Measurements from ENCODE around the gene ALKBH6.
A peak's percentile ranks its signal among the peaks of the same experiment; 100 is the strongest.

ALKBH6 gene

DNA sequence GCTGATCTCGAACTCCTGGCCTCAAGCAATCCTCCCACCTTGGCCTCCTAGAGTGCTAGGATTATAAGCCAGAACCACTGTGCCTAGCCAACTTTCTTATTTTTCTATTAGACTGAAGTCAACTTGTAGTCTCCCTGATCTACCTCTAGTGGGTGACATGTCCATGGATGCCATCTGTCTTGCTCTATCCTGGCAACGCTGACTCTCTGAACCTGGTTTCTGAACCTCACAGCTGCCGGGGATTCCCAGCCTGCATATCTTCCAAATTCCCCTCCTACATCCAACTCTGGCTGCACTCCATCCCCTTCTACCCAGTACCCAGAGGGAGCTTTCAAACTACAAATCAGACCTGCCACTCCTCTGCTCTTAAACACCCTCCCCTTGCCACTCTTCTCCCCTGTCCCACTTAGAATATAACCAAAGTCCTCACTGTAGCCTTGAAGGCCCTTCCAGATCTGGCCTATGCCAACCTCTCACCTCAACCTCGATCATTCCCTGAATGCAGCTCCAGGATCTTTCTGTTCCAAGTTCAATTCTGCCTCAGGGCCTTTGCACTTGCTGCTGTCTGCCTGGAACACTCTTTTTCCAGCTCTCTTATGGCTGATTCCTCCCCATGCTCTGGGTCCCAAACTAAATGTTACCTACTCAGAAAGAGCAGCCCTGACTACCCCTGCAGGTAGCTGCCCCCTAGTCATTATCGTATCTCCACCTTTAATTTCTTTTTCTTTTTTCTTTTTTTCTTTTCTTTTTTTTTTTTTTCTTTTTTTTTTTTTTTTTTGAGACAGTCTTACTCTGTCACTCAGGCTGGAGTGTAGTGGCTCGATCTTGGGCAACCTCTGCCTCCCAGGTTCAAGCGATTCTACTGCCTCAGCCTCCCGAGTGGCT is 16.5 kb upstream of the ALKBH6 start:
- DNase-seq, result no peak

- no peak for DNase-seq
These were observed 14.5 kb upstream of the ALKBH6 start for GRCh38 chr19:36028313-36029041.

DNA sequence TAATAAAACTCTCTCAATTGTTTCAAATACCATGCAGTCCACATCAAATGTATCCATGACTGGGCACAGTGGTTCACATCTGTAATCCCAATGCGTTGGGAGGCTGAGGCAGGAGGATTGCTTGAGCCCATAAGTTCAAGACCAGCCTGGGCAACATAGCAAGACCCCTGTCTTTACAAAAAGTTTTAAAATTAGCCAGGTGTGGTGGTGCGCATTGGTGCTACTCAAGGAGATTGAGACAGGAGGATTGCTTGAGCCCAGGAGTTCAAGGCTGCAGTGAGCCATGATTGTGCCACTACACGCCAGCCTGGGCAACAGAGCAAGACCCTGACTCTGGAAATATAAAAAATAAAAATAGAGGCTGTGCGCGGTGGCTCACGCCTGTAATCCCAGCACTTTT is 13.7 kb upstream of the ALKBH6 start:
- DNase-seq, result no peak

DNA sequence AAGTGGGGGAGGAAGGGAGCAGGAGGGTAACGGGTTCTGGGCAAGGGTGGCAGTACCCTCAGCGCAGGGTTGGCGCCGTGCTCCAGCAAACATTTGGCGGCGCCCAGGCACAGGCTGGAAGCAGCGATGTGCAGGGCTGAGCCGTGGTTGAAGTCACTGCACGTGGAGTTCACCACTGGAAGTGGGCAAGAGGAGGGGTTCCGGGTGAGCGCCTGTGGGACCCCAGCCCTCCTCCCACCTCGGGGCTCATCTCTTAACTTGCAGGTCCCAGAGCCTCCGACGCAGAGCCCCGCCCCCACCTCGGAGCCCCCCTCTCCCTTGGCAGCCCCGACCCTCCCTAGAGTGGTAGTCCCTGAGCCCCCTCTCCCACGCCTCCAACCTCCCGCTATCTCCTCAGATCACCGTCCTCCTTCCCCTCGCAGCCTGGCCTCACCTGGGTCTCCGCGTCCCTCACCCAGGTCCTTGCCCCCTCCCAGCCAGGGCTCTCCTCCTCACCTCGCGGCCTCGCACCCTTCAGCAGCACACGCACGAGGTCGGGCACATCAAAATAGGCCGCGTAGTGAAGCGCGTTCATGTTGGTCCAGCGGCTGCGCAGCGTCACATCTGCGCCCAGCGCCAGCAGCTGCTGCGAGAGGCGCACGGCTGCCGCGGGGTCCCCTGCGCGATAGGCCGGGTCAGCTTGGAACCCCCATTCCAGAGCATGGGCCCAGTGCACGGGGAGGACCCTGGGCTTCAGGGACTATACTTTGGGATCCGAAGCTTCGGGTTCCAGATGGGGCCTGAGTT is 12.3 kb upstream of the ALKBH6 start:
- DNase-seq, result no peak

DNA sequence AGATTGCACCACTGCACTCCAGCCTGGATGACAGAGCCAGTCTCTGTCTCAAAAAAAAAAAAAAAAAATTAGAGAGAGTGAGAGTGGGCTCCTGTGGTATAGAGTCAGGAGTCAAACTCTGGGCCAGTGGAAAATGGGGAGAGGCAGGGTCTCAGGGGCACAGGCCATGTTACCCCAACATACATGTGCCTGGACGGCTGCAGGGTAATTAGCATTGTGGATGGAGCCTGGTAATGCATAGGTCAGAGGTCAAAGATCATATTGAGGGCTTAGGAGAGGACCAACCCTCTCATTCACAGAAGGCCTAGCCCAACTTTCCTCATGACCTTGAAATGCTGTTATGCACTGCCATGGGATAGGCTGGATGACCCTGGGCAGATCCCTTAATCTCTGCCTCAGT is 11.5 kb upstream of the ALKBH6 start:
- no peak for DNase-seq

DNA sequence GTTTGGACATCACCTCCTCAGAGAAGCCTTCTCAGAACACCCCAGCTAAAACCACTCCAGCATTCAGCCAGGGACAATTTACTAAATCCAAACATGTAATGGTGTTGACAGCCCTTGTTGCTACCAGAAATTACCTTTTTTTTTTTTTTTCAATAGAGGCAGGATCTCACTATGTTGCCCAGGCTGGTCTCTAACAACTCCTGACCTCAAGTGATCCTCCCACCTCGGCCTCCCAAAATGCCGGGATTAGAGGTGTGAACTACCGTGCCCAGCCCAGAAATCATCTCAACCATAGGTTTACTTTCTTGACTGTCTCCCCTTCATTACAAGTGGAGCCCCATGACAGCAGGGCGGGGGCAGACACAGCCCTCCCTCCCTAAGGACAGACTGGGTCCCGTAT is 9.4 kb upstream of the ALKBH6 start:
- no peak for DNase-seq

GRCh38 chr19:36019061-36019670 is 5.2 kb upstream of the ALKBH6 start:
- DNase-seq, result no peak

DNA sequence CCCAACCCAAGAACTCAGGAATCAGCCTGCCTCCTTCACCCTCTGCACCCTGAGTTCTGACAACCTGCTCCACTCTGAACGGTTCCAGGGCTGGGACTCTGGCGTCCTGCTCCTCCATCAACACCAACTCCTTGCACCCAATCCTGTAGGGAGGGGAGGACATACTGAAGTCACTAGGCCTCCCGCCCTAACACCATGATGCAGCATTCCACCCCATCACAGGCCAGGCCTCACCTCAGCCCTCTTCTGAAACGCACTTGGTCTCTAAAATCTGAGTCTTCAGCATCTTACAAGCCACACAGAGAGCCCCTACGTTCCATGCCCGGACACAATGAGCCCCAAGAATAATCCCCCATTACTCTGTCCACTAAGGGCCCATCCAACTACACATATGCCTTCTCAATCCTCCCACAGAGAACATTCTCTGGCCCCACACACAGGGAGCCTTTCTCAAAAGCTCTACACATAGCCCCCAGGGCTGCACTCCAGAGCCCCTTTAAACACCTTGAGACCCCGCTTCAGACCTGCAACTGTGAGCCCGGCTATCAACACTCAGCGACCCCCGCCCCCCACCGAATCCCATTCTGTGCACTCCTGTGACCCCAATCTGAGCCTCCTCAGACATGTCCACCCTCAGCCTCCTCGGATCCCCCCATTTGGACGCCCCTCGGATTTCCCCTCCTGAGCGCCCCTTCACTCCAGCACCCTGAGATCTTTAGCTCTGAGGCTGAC is 567 bp downstream of the ALKBH6 start:
- no peak for DNase-seq

DNA sequence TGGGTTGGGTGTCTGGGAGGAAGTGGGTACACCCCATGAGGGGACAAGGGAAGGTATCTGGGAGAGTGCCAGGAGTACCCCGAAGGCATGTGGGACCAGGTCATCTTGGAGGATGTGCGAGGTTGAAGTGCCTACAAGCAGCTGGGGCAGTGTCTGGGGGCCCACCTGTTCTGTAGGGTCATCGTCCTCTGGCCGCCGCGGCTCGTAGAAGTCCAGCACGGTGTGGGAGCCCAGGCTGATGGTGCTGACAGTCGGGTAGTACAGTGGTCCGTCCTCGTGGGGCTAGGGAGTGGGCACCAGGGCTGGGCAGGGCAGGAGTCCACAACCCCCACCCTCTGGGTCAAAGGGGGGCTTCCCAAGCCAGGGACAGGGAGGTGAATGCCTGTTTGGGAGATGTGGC is 3.6 kb downstream of the ALKBH6 start:
- DNase-seq, result no peak

- no peak for DNase-seq
These were observed 4.2 kb downstream of the ALKBH6 start for GRCh38 chr19:36009633-36010379.

- peak; percentile 29 to 40 for DNase-seq
These were observed 4.8 kb downstream of the ALKBH6 start for GRCh38 chr19:36009220-36009619.

DNA sequence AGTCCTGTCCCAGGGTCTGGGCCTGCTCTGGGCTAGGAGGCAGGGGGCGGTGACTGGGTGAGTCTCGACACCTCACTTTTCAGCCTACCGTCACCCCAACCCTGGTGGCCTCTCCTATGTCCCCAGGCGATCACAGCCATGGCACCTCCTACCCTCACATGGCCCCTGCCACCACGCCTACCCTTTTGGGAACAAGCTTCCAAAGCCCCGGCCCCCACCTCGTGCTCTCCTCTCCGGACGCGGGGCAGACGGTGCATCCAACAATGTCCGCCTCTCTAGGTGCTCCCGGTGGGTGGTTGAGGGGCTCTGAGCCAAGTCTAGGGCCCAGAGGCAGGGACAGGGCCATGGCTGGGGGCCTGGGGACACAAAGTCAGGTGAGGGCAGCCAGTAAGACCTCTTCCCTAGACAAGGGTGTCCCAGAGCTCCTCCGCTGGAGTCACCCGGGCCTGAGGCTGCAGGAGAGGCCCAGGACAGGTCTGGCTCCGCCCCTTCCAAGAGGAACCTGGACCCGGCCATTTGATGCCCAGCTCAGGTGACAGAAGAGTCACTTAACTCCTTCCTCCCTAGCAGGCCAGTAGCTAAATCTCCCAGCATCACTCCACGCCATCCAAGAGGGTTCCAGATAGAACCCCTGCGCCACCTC is 5.6 kb downstream of the ALKBH6 start, which contains the start of gene SYNE4:
TSS of gene SYNE4 (minus strand) at position 478 of the 643 bp plus-strand sequence. CDS start at position 346, 132 bp downstream.
- no peak for DNase-seq

DNA sequence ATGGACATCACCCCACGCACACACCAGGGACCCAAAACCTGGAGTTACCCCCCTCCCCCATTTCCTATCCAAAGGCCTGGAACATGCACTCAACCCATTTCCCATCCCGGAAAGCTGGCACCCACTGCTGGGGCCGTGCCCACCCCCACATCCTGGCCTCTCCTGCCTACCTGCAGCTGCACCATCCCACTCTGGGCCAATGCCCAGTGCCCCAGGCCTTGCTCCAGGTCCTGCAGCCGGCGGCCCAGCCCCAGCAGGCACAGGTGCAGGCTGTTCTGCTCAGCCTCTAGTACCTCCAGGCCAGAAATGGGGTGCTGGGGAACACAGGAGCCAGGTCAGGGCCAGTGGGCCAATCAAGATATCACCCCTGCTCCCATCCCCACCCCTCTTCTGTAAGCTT is 7.1 kb downstream of the ALKBH6 start:
- no peak for DNase-seq

- no peak for DNase-seq
These were observed 10.7 kb downstream of the ALKBH6 start for GRCh38 chr19:36003284-36003683.

DNA sequence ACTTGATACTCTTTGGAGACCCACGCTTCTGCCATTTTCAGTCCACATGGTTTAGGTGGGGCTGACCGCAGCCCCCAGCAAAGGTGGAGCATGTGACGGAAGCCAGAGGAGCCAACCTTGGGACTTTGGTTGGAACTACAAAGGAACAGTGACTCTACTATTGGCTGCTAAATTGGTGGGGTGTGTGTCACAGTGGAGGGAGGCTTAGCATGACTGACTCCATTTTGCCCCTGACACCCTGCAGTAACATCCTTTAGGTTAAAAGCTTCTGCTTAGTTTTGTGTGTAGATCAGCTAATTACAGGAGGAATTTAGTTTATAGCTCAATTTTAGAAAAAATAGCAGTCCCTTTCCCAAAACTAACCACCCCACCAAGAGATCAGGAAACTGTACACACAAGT is 12.4 kb downstream of the ALKBH6 start:
- no peak for DNase-seq

GRCh38 chr19:35996777-35997176 is 17.2 kb downstream of the ALKBH6 start:
- no peak for DNase-seq

DNA sequence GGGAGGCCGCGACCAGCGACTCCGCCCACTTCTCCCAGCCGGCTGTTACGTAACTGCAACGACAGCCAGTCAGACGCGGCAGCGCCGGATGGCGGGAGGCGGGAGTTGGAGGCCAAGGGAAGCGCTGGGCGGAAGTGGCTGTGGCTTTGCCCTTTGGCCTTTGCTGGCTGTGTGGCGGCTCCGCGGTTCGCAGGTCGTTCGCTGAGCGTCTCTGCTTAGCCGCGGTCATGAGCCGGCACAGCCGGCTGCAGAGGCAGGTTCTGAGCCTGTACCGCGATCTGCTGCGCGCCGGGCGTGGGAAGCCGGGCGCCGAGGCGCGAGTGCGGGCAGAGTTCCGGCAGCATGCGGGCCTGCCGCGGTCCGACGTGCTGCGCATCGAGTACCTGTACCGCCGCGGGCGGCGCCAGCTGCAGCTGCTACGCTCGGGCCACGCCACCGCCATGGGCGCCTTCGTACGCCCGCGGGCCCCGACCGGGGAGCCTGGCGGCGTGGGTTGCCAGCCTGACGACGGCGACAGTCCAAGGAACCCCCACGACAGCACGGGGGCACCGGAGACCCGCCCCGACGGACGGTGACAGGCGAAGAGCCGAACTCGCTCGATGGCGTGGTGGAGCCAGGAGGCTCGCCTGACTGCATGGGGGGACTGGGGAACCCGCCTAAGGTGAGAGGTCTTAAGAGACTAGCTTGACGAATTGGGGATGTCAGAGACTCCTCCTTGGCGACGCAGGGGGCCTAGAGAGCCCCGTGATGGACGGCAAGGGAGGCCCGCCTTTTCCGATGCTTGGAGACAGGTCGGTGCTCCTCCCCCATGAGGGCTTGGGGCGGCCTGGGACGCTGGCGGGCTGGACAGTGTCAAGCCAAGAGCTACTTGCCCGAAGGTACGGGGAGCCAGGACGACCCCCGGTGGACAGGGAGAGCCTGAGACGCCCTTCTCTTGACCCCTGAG is 18.7 kb downstream of the ALKBH6 start, which contains the start of gene SDHAF1:
TSS of gene SDHAF1 (plus strand) at position 141 of the 946 bp plus-strand sequence. CDS start at position 228, 87 bp downstream.
- peak; percentile 93 for DNase-seq

DNA sequence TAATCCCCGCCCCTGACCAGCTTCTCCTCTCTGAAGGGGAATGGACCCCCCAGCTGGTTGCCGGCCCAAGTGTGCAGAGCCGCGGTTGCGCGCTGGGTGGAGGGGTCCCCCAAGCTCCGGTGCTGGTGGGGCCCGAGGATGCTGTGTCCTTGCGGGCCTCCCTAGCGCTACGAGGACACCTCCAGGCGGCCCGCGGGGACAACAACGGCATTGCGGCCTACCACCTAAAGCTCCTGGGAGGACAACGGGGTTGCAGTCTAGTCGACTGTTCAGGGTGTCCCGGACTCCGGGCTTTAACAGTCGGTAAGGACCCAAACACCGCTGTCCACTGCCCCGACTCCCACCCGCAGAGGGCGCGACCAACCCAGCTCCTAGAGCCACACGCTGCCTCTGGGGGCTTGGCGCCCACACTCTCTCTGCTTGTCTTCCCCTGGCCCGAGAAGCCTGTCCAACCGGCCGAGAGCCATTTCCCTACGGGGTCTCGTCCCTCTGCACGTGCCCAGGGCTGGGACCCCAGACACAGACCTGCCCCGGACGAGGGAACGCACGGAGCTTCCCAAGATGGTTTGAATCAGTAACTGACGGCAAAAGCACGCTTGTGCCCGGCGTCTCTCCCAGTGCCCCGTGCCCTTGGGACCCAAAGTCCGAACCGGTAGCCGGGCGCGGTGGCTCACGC is 20.0 kb downstream of the ALKBH6 start:
- DNase-seq, result no peak
